ENCODE data around the gene LBH. TPM values are rescaled to one million over a fixed set of nuclear protein-coding genes. Genes with fewer than 3 reads are reported as not detected.

The LBH gene
- total RNA-seq, 4 donors from 2014 or later = 62.3 to 509 (median 348) TPM

DNA sequence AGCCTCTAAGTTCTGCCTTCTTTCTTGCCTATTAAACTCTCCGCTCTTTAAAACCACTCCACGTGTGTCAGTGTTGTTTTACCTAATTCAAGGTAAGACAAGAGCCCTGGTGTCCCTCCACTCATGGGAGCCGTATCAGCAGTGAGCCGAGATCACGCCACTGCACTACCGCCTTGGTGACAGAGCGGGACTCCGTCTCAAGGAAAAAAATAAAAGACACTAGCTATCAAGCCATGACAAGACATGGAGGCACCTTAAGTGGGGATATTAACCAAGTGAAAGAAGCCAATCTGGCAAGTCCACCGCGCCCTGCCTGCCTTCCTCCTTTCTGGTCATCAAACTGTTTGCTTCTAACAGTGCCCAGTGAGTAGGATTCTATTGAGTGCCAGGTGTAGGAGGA, 40.2 kb upstream of the LBH start:
- TF ChIP-seq, protein P1, sequence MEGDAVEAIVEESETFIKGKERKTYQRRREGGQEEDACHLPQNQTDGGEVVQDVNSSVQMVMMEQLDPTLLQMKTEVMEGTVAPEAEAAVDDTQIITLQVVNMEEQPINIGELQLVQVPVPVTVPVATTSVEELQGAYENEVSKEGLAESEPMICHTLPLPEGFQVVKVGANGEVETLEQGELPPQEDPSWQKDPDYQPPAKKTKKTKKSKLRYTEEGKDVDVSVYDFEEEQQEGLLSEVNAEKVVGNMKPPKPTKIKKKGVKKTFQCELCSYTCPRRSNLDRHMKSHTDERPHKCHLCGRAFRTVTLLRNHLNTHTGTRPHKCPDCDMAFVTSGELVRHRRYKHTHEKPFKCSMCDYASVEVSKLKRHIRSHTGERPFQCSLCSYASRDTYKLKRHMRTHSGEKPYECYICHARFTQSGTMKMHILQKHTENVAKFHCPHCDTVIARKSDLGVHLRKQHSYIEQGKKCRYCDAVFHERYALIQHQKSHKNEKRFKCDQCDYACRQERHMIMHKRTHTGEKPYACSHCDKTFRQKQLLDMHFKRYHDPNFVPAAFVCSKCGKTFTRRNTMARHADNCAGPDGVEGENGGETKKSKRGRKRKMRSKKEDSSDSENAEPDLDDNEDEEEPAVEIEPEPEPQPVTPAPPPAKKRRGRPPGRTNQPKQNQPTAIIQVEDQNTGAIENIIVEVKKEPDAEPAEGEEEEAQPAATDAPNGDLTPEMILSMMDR (IDR thresholded peaks at IDR 0.05) = no peak
- TF ChIP-seq POLR2A (IDR thresholded peaks at IDR 0.05) = no peak
- Histone ChIP-seq H3K4me1 (no peaks in the 10 kb centered on the region), H3K4me3 (no peak overlapping the region), H3K27ac (no peak overlapping the region), H3K27me3 (no peaks in the 10 kb centered on the region), H3K36me3 (no peaks in the 10 kb centered on the region), H3K9me3 (no peaks in the 10 kb centered on the region)
- ATAC-seq = no peak
- 89 to 94% methylated on average over 8 to 10 of the region's 10 CpGs for WGBS, 2 donors (ENCODE audit: low coverage in 1 of 2)

DNA sequence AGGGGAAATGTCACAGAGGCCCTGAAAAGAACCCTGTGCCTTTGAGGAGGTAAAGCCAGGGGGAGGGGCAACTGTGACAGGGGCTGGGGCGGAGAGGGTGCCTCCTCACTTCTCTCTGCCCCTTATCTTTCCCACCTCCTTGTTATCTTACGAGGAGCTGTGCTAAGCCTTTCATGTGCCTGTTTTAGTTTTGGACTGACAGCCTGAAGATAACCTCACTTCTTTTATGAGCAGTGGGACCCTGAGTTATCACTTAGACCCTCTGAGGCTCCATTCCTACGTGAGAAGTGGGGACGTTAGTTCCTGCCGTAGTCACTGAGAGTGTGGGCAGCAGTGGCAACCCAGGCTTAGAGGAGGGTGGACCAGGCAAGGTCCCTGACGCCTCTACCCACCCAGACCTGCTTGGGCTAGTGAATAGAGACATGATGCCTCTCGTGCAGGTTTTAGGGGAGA, 39.5 kb upstream of the LBH start:
- Histone ChIP-seq H3K9me3 (no peaks in the 10 kb centered on the region), H3K27me3 (no peaks in the 10 kb centered on the region), H3K27ac (no peak overlapping the region), H3K36me3 (no peaks in the 10 kb centered on the region), H3K4me3 (no peak overlapping the region), H3K4me1 (no peaks in the 10 kb centered on the region)
- no peak for ATAC-seq
- TF ChIP-seq EP300 (IDR thresholded peaks at IDR 0.05) (no peak), POLR2A (IDR thresholded peaks at IDR 0.05) (no peak), POLR2AphosphoS5 (IDR thresholded peaks at IDR 0.05) (no peak)
- TF ChIP-seq, protein P1 (IDR thresholded peaks at IDR 0.05) = no peak
- 90 to 92% methylated on average over 4 of the region's 7 CpGs for WGBS, 2 donors (ENCODE audit: low coverage in 1 of 2)

DNA sequence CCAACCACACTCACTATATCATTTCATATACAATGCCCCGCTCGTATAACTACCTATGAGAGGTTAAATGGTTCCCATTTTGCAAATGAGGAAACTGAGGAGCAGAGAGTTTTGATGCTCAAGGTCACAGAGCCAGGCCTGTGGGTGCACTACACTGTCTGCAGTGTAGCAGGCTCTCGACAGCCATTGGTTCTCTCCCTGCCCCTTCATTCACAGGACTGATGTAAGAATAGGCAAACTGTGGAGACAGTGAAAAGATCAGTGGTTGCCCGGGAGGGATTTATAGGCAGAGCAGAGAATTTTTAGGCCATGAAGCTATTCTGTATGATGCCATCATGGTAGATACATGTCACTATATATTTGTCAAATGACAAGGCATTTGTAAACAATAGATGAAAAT, 39.0 kb upstream of the LBH start:
- TF ChIP-seq, protein P1 (IDR thresholded peaks at IDR 0.05) = no peak
- no peak for TF ChIP-seq POLR2AphosphoS5 (IDR thresholded peaks at IDR 0.05)
- no peak for TF ChIP-seq EP300 (IDR thresholded peaks at IDR 0.05)
- TF ChIP-seq POLR2A (IDR thresholded peaks at IDR 0.05) = no peak
- WGBS, 2 donors (ENCODE audit: low coverage in 1 of 2) = 79 to 82% methylated on average over 3 to 4 of the region's 4 CpGs
- Histone ChIP-seq H3K36me3 (no peaks in the 10 kb centered on the region), H3K27me3 (no peaks in the 10 kb centered on the region), H3K4me1 (no peaks in the 10 kb centered on the region), H3K27ac (no peak overlapping the region), H3K9me3 (no peaks in the 10 kb centered on the region), H3K4me3 (no peak overlapping the region)
- no peak for ATAC-seq

DNA sequence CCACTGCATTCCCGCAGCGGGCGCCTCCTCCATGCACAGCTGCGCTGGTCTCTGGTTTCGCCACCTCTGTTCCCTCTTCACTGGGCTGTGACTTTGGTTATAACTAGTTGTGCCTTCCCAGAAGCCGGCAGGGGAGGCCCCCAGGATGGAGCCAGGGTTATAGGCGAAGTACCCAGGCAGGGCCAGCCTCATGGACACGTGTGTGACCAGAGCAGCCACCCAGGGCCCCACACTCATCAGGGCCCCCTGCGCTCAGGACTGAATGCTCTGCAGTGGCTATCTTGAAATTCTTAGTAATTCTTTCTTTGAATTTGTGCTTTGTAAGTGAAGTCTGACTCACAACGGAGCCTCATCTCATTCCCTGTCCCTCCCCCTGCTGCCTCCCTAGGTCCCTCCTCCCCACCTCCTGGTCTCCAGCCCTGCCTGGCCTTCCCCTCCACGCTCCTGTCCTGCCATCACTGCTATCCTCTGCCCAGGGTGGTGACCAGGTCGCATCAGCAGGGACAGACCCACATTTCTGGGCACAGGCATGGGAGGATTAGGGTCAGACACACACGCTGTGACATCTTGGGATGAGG, 38.1 kb upstream of the LBH start:
- H3K4me1 ChIP-seq = no peaks in the 10 kb centered on the region
- H3K27ac ChIP-seq = no peak overlapping the region
- TF ChIP-seq POLR2A (IDR thresholded peaks at IDR 0.05) (no peak), EP300 (IDR thresholded peaks at IDR 0.05) (no peak)
- TF ChIP-seq, protein P1 (IDR thresholded peaks at IDR 0.05) = no peak
- H3K4me3 ChIP-seq = no peak overlapping the region
- H3K36me3 ChIP-seq = no peaks in the 10 kb centered on the region
- H3K9me3 ChIP-seq = no peaks in the 10 kb centered on the region
- 87% methylated on average over 10 of the region's 13 CpGs; no CpG with 5 or more reads in 1 of the 2 donors for WGBS, 2 donors (ENCODE audit: low coverage in 1 of 2)
- no peaks in the 10 kb centered on the region for H3K27me3 ChIP-seq
- ATAC-seq = no peak

DNA sequence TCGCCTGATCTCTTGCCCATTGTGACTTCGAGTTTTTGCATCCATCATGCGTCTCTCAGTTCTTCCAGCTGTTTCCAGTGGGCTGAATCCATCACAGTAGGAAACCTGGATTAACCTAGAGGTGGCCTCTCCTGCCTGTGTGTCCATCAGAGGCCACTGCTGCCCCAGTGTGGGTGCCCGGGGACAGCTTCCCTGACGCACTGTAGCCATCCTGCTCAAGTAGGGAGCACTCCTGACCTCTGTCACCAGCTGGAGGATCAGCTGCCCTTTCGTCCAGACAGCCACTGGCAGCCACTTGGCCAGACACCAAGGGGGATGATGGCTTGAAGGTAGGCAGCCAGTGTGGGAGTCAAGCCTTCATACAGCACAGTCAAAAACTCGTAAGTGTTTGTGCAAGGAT, 36.9 kb upstream of the LBH start:
- no peak for TF ChIP-seq EP300 (IDR thresholded peaks at IDR 0.05)
- 50 to 79% methylated on average over 2 to 5 of the region's 7 CpGs for WGBS, 2 donors (ENCODE audit: low coverage in 1 of 2)
- no peaks in the 10 kb centered on the region for H3K9me3 ChIP-seq
- H3K36me3 ChIP-seq = no peaks in the 10 kb centered on the region
- ATAC-seq = no peak
- no peak overlapping the region for H3K27ac ChIP-seq
- H3K27me3 ChIP-seq = no peaks in the 10 kb centered on the region
- no peak overlapping the region for H3K4me3 ChIP-seq
- H3K4me1 ChIP-seq = no peaks in the 10 kb centered on the region

Measured in gastroesophageal sphincter (tissue), 4 donors.